ENCODE measurements around the gene ITIH1.

DNA sequence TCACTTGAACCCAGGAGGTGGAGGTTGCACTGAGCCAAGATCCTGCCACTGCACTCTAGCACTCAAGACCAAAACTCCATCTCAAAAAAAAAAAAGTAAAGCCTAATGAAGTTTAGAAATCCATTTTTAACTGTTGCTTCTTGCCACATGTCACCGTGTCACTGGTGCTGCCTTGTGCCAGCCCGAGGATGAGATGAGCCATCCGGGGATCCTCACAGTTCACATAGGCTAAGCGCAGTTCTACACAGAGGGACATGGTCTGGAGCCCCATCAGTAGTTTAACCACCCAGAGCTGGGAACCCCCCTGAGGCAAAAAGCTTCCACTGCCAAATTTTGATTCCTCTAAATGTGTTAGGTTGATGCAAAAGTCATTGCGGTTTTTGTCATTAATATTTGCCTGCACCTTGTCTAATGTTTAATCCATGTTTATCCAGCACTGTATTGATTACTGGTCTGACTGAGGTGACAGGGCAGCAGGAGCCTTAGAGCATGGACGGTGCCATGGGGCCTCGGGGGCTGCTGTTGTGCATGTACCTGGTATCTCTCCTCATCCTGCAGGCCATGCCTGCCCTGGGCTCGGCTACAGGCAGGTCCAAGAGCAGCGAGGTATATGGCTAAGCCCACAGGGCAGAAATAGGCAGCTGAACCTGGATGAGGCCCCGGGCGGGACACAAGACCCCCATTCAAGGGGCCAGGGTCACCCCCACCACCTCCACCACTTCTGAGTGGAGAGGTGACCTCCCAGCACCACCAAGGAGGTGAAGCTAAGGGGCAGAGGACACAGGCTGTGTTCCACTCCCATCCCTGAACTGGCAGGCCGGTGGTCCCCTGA lies at the start of gene ITIH1:
- no peak for TF ChIP-seq POLR2AphosphoS5 (IDR thresholded peaks at IDR 0.05; ENCODE audit: low read depth, low read length)
- no peak for TF ChIP-seq TAF1 (IDR thresholded peaks at IDR 0.05; ENCODE audit: borderline replicate concordance, insufficient read depth, low read length)
- no peak for TF ChIP-seq SIN3A (IDR thresholded peaks at IDR 0.05; ENCODE audit: borderline replicate concordance, insufficient read depth, low read length)
- TF ChIP-seq, protein P1, sequence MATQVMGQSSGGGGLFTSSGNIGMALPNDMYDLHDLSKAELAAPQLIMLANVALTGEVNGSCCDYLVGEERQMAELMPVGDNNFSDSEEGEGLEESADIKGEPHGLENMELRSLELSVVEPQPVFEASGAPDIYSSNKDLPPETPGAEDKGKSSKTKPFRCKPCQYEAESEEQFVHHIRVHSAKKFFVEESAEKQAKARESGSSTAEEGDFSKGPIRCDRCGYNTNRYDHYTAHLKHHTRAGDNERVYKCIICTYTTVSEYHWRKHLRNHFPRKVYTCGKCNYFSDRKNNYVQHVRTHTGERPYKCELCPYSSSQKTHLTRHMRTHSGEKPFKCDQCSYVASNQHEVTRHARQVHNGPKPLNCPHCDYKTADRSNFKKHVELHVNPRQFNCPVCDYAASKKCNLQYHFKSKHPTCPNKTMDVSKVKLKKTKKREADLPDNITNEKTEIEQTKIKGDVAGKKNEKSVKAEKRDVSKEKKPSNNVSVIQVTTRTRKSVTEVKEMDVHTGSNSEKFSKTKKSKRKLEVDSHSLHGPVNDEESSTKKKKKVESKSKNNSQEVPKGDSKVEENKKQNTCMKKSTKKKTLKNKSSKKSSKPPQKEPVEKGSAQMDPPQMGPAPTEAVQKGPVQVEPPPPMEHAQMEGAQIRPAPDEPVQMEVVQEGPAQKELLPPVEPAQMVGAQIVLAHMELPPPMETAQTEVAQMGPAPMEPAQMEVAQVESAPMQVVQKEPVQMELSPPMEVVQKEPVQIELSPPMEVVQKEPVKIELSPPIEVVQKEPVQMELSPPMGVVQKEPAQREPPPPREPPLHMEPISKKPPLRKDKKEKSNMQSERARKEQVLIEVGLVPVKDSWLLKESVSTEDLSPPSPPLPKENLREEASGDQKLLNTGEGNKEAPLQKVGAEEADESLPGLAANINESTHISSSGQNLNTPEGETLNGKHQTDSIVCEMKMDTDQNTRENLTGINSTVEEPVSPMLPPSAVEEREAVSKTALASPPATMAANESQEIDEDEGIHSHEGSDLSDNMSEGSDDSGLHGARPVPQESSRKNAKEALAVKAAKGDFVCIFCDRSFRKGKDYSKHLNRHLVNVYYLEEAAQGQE (IDR thresholded peaks at IDR 0.05; ENCODE audit: insufficient read depth in 1 of 2, low read depth in 2 of 2, low read length in 2 of 2), result no peak
- TF ChIP-seq FOXP2 (optimal IDR thresholded peaks at IDR 0.05; ENCODE audit: borderline replicate concordance, extremely low read depth, extremely low read length, insufficient read depth), result no peak
